H1 (cell line): ENCODE data around the gene CMIP. TPM values are rescaled to one million over a fixed set of nuclear protein-coding genes. Genes with fewer than 3 reads are reported as not detected.

Experiments used
- CTCF ChIA-PET: fragments of 300-600 bp; sonication (Branson Sonifier 250); formaldehyde crosslinking; loops from one replicate; lab custom pipeline; 2021; ENCODE audit not compliant: partially characterized antibody; lab: Charles Lee
- POLR2A ChIA-PET: fragments of 300-600 bp; sonication (Branson Sonifier 250); formaldehyde crosslinking; loops from one replicate; lab custom pipeline; 2021; ENCODE audit warnings: inconsistent platforms; ENCODE audit not compliant: partially characterized antibody; lab: Charles Lee
- DNase-seq, 2 experiments: peaks; one replicate each; pipeline versions ENCODE4 v3.0.0 to v3.0.0-alpha.2; 2010 to 2022; ENCODE audit warnings: low spot score in 2 of 2, low read depth in 1 of 2, mixed read lengths in 1 of 2
- FAIRE-seq: peaks from 2 replicates; lab custom pipeline; 2011; peaks lifted over from hg19 to GRCh38; lab: Jason Lieb, UNC
- H2AFZ ChIP-seq: 2 replicates; pipeline ENCODE4 v1.8.1; 2012; ENCODE audit warnings: low read length, inconsistent platforms
- H2AK5ac ChIP-seq: 2 replicates; pipeline ENCODE4 v1.6.1; 2013; ENCODE audit warnings: low read depth, low read length
- H2BK120ac ChIP-seq: replicated peaks from 2 replicates; pipeline ENCODE3; 2013; ENCODE audit warnings: low read depth, low read length, inconsistent platforms
- H2BK12ac ChIP-seq: 2 replicates; pipeline ENCODE4 v1.6.1; 2013; ENCODE audit warnings: low read depth, low read length
- H2BK15ac ChIP-seq: 2 replicates; pipeline ENCODE4 v1.6.1; 2013; ENCODE audit warnings: low read length
- H2BK20ac ChIP-seq: 2 replicates; pipeline ENCODE4 v1.6.1; 2013; ENCODE audit warnings: low read length
- H2BK5ac ChIP-seq: 2 replicates; pipeline ENCODE4 v1.6.1; 2013; ENCODE audit warnings: low read depth, low read length
- H3K14ac ChIP-seq: 2 replicates; pipeline ENCODE4 v1.6.1; 2013; ENCODE audit warnings: inconsistent platforms; ENCODE audit not compliant: insufficient read length
- H3K18ac ChIP-seq: 2 replicates; pipeline ENCODE4 v1.6.1; 2013; ENCODE audit warnings: low read length; ENCODE audit errors: extremely low read depth
- H3K23ac ChIP-seq: 2 replicates; pipeline ENCODE4 v1.6.1; 2013; ENCODE audit warnings: inconsistent platforms; ENCODE audit not compliant: insufficient read length
- H3K23me2 ChIP-seq: 2 replicates; pipeline ENCODE4 v1.6.1; 2013; ENCODE audit warnings: low read depth, low read length
- H3K27ac ChIP-seq: 2 replicates; pipeline ENCODE4 v1.6.1; 2011; ENCODE audit warnings: low read depth, low read length, inconsistent platforms
- H3K27me3 ChIP-seq, 4 experiments: replicated peaks in 1 of 4; 1 replicate in 1 of 4; 2 replicates in 3 of 4; pipeline versions ENCODE4 v1.6.1 to v1.8.1; 2011 to 2013; ENCODE audit warnings: low read length in 3 of 4, mild to moderate bottlenecking in 3 of 4, inconsistent platforms in 2 of 4, mixed read lengths in 2 of 4, moderate library complexity in 1 of 4; ENCODE audit not compliant: control insufficient read depth in 3 of 4, insufficient read depth in 3 of 4; ENCODE audit errors: extremely low read depth in 1 of 4
- H3K36me3 ChIP-seq, 4 experiments: 2 replicates each; pipeline versions ENCODE4 v1.6.1 to v1.8.1; 2011 to 2013; ENCODE audit warnings: mild to moderate bottlenecking in 4 of 4, low read length in 3 of 4, moderate library complexity in 2 of 4, control low read depth in 1 of 4, inconsistent platforms in 1 of 4; ENCODE audit not compliant: insufficient read depth in 4 of 4, control insufficient read depth in 2 of 4
- H3K4ac ChIP-seq: replicated peaks from 2 replicates; pipeline ENCODE3; 2013; ENCODE audit warnings: low read length, low read depth, mixed read lengths, inconsistent platforms; ENCODE audit not compliant: insufficient read length
- H3K4me1 ChIP-seq, 4 experiments: replicated peaks in 1 of 4; 1 replicate in 1 of 4; 2 replicates in 3 of 4; pipeline versions ENCODE4 v1.6.1 to v1.8.1; 2011 to 2013; ENCODE audit warnings: low read length in 3 of 4, inconsistent platforms in 2 of 4, mixed read lengths in 1 of 4; ENCODE audit not compliant: insufficient read depth in 4 of 4, control insufficient read depth in 3 of 4
- H3K4me2 ChIP-seq, 2 experiments: 2 replicates each; pipeline versions ENCODE4 v1.6.1 to v1.8.1; 2011 to 2013; ENCODE audit warnings: low read depth in 2 of 2, low read length in 2 of 2, control low read depth in 1 of 2, inconsistent platforms in 1 of 2, mild to moderate bottlenecking in 1 of 2; ENCODE audit not compliant: insufficient read depth in 1 of 2
- H3K4me3 ChIP-seq, 4 experiments: fragments of 200-600, 300-600 bp in 1 of 4; sonication (generic), shearing (Covaris generic), sonication (Bioruptor Twin) in 1 of 4; 2 replicates each; pipeline versions ENCODE4 v1.5.1 to v1.8.1; 2011 to 2016; ENCODE audit warnings: low read length in 4 of 4, low read depth in 3 of 4, control low read depth in 2 of 4, inconsistent platforms in 2 of 4, mild to moderate bottlenecking in 2 of 4, mixed read lengths in 1 of 4, moderate library complexity in 1 of 4; ENCODE audit not compliant: insufficient read depth in 2 of 4; ENCODE audit errors: extremely low read depth in 1 of 4
- H3K56ac ChIP-seq: replicated peaks from 2 replicates; pipeline ENCODE3; 2013; ENCODE audit warnings: low read depth, mild to moderate bottlenecking, mixed read lengths, low read length, inconsistent platforms; ENCODE audit not compliant: insufficient read length
- H3K79me1 ChIP-seq: 2 replicates; pipeline ENCODE4 v1.6.1; 2013; ENCODE audit warnings: low read depth, low read length, control low read depth
- H3K79me2 ChIP-seq, 2 experiments: 2 replicates each; pipeline versions ENCODE4 v1.6.1 to v1.8.1; 2012 to 2013; ENCODE audit warnings: low read length in 2 of 2, mild to moderate bottlenecking in 2 of 2, inconsistent platforms in 1 of 2; ENCODE audit not compliant: insufficient read depth in 2 of 2, control insufficient read depth in 1 of 2
- H3K9ac ChIP-seq, 4 experiments: replicated peaks in 1 of 4; 1 replicate in 1 of 4; 2 replicates in 3 of 4; pipeline versions ENCODE4 v1.6.1 to v1.8.1; 2011 to 2013; ENCODE audit warnings: low read depth in 3 of 4, low read length in 3 of 4, control low read depth in 2 of 4, mild to moderate bottlenecking in 2 of 4, moderate library complexity in 2 of 4, inconsistent platforms in 1 of 4; ENCODE audit errors: extremely low read depth in 1 of 4
- H3K9me3 ChIP-seq, 2 experiments: 2 replicates each; pipeline versions ENCODE4 v1.6.1 to v1.8.1; 2012 to 2013; ENCODE audit warnings: mild to moderate bottlenecking in 2 of 2, moderate library complexity in 2 of 2, control low read depth in 1 of 2, inconsistent platforms in 1 of 2, low read depth in 1 of 2, low read length in 1 of 2, mixed read lengths in 1 of 2; ENCODE audit not compliant: insufficient read depth in 2 of 2
- H4K20me1 ChIP-seq, 2 experiments: replicated peaks in 1 of 2; 2 replicates each; pipeline versions ENCODE3 to v1.8.1; 2011 to 2013; ENCODE audit warnings: inconsistent platforms in 2 of 2, low read length in 2 of 2, mild to moderate bottlenecking in 1 of 2; ENCODE audit not compliant: insufficient read depth in 2 of 2, control insufficient read depth in 1 of 2
- H4K5ac ChIP-seq: 2 replicates; pipeline ENCODE4 v1.6.1; 2013; ENCODE audit warnings: low read length, low read depth, mixed read lengths, inconsistent platforms; ENCODE audit not compliant: insufficient read length
- H4K8ac ChIP-seq: 2 replicates; pipeline ENCODE4 v1.8.0; 2013; ENCODE audit warnings: mild to moderate bottlenecking, moderate library complexity, low read length, inconsistent platforms; ENCODE audit not compliant: insufficient read depth; ENCODE audit errors: extremely low read depth
- H4K91ac ChIP-seq: replicated peaks from 2 replicates; pipeline ENCODE3; 2013; ENCODE audit warnings: low read length, mixed read lengths, inconsistent platforms; ENCODE audit not compliant: insufficient read length
- CBX8 ChIP-seq: fragments of 300-800, 300-1000 bp; sonication (generic); IDR thresholded peaks from 2 replicates; pipeline ENCODE4 v1.7.1; 2016; ENCODE audit warnings: low read depth, low read length, borderline replicate concordance
- EP300 ChIP-seq, 2 experiments: IDR thresholded peaks; 1 replicate in 1 of 2; 2 replicates in 1 of 2; pipeline ENCODE4 v1.6.1; 2011 to 2012; ENCODE audit warnings: low read depth in 2 of 2, low read length in 2 of 2, mild to moderate bottlenecking in 2 of 2, borderline replicate concordance in 1 of 2, inconsistent platforms in 1 of 2, moderate library complexity in 1 of 2
- GTF2F1 ChIP-seq: IDR thresholded peaks from 2 replicates; pipeline ENCODE4 v1.6.1; 2012; ENCODE audit warnings: low read depth, low read length, improper control_type of control experiment, borderline replicate concordance
- NRF1 ChIP-seq: IDR thresholded peaks from 2 replicates; pipeline ENCODE4 v1.6.1; 2011; ENCODE audit warnings: mild to moderate bottlenecking, low read depth, low read length, improper control_type of control experiment
- PHF8 ChIP-seq: fragments of 200-600 bp; sonication (generic); conservative IDR thresholded peaks from 2 replicates; pipeline ENCODE4 v1.7.1; 2012; ENCODE audit warnings: low read depth, mild to moderate bottlenecking, inconsistent platforms, low read length, moderate library complexity
- TBP ChIP-seq: IDR thresholded peaks from 2 replicates; pipeline ENCODE4 v1.6.1; 2011; ENCODE audit warnings: low read depth, low read length, improper control_type of control experiment
- WGBS, 2 experiments: shearing (Covaris generic) in 1 of 2; methylation state at CpG; one replicate each; pipeline versions ENCODE4 v1.1.6 to v1.1.7; 2013 to 2015; ENCODE audit warnings: low lambda C conversion rate in 2 of 2, mixed read lengths in 2 of 2, inconsistent platforms in 1 of 2, low coverage in 1 of 2, missing lambda C conversion rate in 1 of 2; ENCODE audit not compliant: insufficient replicate concordance in 2 of 2, insufficient coverage in 1 of 2, insufficient read length in 1 of 2; ENCODE audit errors: extremely low coverage in 1 of 2, missing lambda C conversion rate in 1 of 2; 5-methylcytosine and 5-hydroxymethylcytosine counted together
- polyA plus RNA-seq, 7 experiments: library from polyadenylated mRNA; depleted of rRNA in 3 of 7; stranded (reverse) in 5 of 7; unstranded in 2 of 7; fragments of >200 nt in 5 of 7; fragments of 200-250 nt in 2 of 7; gene quantifications; 1 replicate in 5 of 7; 2 replicates in 1 of 7; 4 replicates in 1 of 7; pipeline versions ENCODE4 v1.2.1 to v1.2.3, GENCODE V29; 2011 to 2013; ENCODE audit warnings: missing spikeins in 2 of 7, mixed read lengths in 2 of 7
- total RNA-seq: library from RNA; stranded (reverse); fragmentation: NEBNext Ultra II Directional; extraction: Animal tissue kit (Norgen Biotek cat#: 25700); gene quantifications from 2 replicates; pipeline ENCODE4 v1.2.1, GENCODE V29; 2021
- TF ChIP-seq, protein P1 (sequence below): IDR thresholded peaks from 2 replicates; pipeline ENCODE4 v1.6.1; 2012; ENCODE audit warnings: inconsistent platforms
- TF ChIP-seq, protein P2 (sequence below): IDR thresholded peaks from 2 replicates; pipeline ENCODE4 v1.6.1; 2012; ENCODE audit warnings: inconsistent platforms

Gene CMIP
- total and polyA plus RNA-seq, 2 of the 8 experiments (the other 6 are each of a cell fraction or from before 2014, with no cell fraction given) = 7.9 to 53.2 TPM

DNA sequence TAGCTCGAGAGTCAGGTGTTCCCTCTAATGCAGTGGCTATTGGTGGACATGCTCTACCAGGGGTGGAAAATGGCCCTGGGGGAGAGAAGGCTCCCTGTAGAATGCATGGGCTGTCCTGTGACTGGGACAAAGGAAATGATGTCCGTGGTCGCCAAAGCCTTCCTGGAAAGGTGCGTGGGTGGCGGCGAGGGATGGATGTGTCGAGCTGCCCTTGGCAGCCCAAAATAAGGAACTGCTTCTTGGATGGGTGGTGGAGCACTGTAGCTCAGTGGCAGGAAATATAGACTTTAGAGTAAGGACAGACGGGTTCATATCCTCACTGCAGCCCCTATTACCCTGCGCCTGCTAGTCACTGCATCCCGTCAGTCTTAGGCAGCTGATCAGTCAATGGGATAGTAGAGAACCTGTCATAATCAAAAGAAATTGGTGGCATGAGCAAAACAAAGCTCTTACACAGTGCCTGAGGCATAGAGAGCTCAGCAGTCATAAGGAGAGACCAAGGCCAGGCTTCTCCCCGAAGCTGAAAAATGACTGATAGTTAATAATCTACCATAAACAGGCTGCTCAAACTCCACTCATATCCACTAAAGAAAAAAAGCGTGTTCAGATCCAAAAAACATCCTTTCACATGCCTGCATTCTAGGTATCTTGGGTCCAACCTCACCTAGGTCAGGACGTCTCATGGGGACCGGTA is 211.0 kb downstream of the CMIP start:
- WGBS, 2 experiments = 93% methylated on average over 14 of the region's 14 CpGs; no CpG with 5 or more reads in 1 of the 2 experiments
- no peak for FAIRE-seq
- Histone ChIP-seq H4K20me1 (peaks cover 0 to 5% of the 10 kb centered on the region in 2 experiments), H3K23me2 (no peaks in the 10 kb centered on the region), H3K4me3 (no peak overlapping the region), H2BK5ac (no peak overlapping the region), H3K9me3 (no peaks in the 10 kb centered on the region), H3K4ac (no peak overlapping the region), H2AFZ (no peak overlapping the region), H4K5ac (no peak overlapping the region), H3K14ac (no peak overlapping the region), H3K18ac (no peak overlapping the region), H3K56ac (no peak overlapping the region), H3K27me3 (no peaks in the 10 kb centered on the region), H3K27ac (no peak overlapping the region), H3K9ac (no peak overlapping the region), H2AK5ac (no peak overlapping the region), H2BK12ac (no peak overlapping the region), H3K36me3 (peaks cover 0 to 4% (median 0%) of the 10 kb centered on the region in 4 experiments; a peak in 3 of 8 replicates), H4K91ac (no peak overlapping the region), H2BK20ac (no peak overlapping the region), H3K4me1 (peaks cover 7 to 26% (median 17%) of the 10 kb centered on the region in 4 experiments), H3K23ac (no peak overlapping the region), H3K79me2 (0 out of 4 replicates have a peak, but pooled peaks cover 0 to 2% of the 10 kb centered on the region in 2 experiments), H4K8ac (no peak overlapping the region), H2BK120ac (no peak overlapping the region), H3K79me1 (no peaks in the 10 kb centered on the region; the same call in 1 of the 2 replicates), H2BK15ac (no peak overlapping the region), H3K4me2 (no peak overlapping the region)
- POLR2A ChIA-PET = interaction anchor here (0.5 to 2.0 kb wide), 4 partner anchors 9 to 135 kb away, joined by 3 to 6 read pairs (median 4); no protein-coding TSS in a partner anchor
- CTCF ChIA-PET = interaction anchor here (0.6 to 5.2 kb wide), 12 partner anchors 11 to 386 kb away, joined by 3 to 21 read pairs (median 4); no protein-coding TSS in a partner anchor
- DNase-seq = no peak
- no peak for TF ChIP-seq GTF2F1
- no peak for TF ChIP-seq EP300 (IDR thresholded peaks at IDR 0.05; ENCODE audit: borderline replicate concordance in 1 of 2, low read depth in 2 of 2, low read length in 2 of 2)
- TF ChIP-seq, protein P1, sequence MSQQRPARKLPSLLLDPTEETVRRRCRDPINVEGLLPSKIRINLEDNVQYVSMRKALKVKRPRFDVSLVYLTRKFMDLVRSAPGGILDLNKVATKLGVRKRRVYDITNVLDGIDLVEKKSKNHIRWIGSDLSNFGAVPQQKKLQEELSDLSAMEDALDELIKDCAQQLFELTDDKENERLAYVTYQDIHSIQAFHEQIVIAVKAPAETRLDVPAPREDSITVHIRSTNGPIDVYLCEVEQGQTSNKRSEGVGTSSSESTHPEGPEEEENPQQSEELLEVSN = no peak
- TF ChIP-seq, protein P2, sequence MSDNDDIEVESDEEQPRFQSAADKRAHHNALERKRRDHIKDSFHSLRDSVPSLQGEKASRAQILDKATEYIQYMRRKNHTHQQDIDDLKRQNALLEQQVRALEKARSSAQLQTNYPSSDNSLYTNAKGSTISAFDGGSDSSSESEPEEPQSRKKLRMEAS = no peak
- no peak for TF ChIP-seq NRF1
- TF ChIP-seq TBP = no peak
- TF ChIP-seq CBX8 = no peak
- TF ChIP-seq PHF8 = no peak
